NCI-H524 treated with DMSO at 0.1 percent for 48 hours (cell line): ENCODE measurements around the gene DNASE2.
A peak's percentile ranks its signal among the peaks of the same experiment; 100 is the strongest.
"Not testable (repeated sequence)": the region's sequence is repeated elsewhere in the genome, so short reads cannot be mapped to it uniquely, and the experiment has no call there.

Experiments
- DNase-seq: peaks from one replicate; lab custom pipeline; 2025; lab: John Stamatoyannopoulos, UW

DNASE2 gene

GRCh38 chr19:12881172-12881808, at the start of gene DNASE2:
Gene DNASE2, minus strand, starts transcription at chr19:12881449. Its CDS starts 74 bp downstream, at chr19:12881375.
- peak; percentile 83 for DNase-seq

DNA sequence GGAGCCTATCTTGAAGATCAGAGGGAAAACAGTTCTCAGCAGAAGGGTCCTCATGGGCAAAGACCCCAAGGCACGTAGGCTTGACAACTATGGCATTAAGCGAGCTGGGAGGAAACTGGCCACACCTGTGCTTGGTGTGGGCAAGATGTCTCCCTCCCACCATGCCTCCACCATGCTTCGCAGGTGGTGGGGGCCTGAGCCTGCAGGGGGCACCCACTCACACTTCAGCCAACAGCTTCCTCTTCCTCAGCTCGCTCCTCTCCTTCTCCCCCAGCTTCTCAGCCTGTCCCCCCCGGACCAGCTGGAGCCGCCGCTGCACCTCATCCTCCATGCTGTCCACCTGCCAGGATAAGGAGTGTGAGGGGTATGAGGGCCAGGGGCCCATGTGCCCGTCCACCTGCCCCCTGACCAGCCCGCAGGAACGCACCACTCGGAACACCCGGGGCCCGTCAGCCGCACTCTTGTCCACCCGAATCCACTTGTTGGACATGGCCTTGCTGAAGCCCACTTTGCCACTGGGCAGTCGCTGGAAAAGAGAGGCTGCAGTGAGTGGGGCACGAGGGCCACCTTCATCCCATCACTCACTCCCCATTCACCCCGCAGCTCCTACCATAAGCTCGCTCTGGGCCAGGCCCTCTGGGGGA, 48.9 kb upstream of the DNASE2 start:
- DNase-seq: no peak

DNA sequence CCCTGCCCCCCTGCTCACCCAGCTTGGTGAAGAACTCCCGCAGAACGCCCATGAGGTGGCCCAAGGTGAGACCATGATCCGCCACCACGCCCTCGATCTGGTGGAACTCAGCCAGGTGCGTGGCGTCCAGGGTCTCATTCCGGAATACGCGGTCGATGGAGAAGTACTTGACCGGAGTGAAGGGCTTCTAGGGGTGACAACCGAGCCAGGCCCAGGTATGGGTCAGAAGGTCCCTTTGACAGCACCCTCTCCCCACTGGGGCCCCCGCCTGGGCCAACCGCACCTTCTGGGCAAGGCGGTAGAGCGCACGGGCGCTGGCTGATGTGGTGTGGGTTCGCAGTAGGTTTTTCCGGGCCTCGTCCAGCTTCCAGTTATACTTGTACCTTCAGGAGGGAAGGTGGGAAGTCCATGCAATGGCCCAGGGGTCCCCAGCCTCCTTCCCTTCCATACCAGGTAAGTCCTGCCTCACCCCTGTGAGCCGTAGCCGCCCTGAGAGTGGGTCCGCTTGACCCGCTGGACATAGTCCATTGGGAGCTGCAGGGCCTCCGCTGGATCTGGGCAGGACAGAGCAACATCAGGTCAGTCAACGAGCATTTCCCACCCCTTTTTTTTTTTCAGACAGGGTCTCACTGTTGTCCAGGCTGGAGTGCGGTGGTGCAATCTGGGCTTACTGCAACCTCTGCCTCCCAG, 43.5 kb upstream of the DNASE2 start:
- no peak for DNase-seq

DNA sequence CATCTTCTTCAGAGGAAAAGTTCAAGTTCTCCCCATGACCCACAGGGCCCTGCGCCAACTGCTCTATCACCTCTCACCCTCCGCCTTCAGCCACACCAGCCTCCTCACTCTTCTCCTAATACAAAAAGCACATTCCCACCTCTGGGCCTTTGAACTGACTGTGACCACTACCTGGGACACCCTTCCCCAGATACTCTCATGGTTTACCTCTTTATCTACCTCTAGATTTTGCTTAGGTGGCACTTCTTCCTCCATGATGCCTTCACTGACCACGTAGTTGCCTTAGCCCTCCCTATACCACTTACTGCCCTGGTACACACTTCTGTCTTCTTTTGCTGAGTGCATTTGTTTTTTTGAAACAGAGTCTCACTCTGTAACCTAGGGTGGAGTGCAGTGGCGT, 41.7 kb upstream of the DNASE2 start:
- DNase-seq: no peak

DNA sequence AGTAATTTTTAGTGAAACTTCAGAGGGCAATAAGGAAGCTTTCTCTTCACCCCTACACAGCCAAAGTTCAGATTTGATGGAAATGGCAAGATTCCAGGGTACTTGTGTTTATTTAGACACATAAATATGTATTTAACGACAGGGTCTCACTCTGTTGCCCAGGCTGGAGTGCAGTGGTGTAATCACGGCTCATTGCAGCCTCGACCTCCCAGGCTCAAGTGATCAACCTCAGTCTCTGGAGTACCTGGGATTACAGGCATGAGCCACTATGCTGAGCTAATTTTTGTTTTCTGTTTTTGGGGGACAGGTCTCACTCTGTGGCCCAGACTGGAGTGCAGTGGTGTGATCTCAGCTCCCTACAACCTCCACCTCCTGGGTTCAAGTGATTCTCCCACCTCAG, 39.8 kb upstream of the DNASE2 start:
- DNase-seq: no peak

GRCh38 chr19:12918253-12918652, 37.0 kb upstream of the DNASE2 start:
- DNase-seq: no peak

DNA sequence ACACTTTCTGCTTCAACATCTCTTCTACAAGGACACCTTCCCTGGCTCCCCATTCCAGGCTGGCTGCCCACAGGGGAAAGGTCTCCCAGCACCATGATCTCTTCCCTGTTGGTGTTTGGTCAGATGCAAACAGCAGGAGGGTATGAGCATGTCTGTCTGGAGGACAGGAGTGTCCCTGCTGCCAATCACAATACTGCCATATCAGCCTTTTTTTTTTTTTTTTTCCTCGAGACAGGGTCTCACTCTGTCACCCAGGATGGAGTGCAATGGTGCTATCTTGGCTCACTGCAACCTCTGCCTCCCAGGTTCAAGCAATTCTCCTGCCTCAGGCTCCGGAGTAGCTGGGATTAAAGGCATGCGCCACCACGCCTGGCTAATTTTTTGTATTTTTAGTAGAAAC, 34.6 kb upstream of the DNASE2 start:
- not testable (repeated sequence) for DNase-seq

DNA sequence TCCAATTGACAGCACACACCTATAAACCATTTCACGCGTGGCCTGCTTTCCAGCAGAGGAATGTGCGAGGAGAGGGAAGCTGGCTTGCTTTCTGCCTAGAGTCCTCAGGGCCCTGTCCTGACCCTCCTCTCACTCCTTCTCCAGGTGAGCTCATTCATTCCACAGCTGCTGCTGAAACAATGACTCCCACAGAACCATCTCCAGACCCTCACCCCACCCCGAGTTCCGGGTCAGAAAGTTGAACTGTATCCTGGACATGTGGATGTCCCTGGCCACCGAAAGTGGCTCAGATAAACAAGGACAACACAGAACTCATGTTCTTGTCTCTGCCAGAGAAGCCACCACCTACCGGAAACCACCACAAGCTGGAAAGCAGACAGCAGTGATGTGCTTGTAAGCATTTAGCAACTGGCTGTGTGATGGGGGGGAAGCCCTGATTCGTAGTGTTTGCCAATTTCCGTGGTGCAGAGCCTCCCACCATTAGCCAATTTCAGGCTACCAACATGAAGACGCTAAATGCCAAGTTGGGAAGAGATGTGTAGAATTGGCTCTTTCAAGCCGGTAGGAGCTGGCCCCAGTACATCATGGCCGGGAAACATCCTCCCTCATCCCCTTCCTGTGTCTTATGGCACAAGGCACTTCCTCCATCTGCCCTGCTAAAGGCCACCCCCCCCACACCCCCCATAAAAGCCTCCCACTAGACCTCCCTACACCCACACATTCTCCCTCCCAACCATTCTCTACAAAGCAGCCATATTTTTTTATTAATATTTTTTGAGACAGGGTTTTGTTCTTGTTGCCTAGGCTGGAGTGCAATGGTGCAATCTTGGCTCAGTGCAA, 32.8 kb upstream of the DNASE2 start:
- DNase-seq: no peak

GRCh38 chr19:12913011-12913561, 31.8 kb upstream of the DNASE2 start:
- DNase-seq: peak; percentile 98

DNA sequence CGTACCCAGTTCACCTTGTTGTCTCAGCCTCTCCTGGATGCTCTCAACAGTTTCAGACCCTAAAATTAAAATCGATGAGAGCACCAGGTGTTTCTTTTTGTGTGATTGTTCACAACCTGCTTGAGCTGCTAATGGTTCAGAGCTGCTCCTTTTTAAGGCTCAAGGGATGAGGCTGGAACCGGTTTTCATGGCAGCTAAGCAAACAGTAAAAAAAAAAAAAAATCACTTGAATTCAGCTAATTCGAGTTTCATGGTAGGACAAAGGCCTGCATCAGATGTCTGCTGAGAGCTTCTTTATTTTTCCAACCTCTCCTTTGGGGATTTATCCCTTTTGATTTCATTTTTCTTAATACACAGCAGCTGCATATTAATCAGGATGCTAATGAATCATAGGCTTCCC, 31.3 kb upstream of the DNASE2 start:
- DNase-seq: peak; percentile 10

DNA sequence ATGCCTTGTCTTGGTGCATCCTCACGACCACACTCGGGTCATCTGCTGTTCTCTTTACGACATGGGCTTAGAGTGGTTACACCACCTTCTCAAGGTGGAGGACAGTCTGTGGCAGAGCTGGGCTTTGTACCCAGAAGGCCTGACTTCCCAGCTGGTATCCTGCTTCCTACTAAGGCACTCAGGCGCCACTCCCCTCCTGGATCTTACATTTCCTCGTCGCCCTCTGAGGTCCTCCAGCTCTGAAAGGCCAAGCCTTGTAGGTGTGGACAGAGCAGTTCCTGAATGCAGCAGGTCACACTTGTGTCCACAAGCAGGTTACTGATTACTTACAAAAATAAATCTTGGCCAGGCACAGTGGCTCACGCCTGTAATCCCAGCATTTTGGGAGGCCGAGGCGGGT, 25.9 kb upstream of the DNASE2 start:
- DNase-seq: no peak

DNA sequence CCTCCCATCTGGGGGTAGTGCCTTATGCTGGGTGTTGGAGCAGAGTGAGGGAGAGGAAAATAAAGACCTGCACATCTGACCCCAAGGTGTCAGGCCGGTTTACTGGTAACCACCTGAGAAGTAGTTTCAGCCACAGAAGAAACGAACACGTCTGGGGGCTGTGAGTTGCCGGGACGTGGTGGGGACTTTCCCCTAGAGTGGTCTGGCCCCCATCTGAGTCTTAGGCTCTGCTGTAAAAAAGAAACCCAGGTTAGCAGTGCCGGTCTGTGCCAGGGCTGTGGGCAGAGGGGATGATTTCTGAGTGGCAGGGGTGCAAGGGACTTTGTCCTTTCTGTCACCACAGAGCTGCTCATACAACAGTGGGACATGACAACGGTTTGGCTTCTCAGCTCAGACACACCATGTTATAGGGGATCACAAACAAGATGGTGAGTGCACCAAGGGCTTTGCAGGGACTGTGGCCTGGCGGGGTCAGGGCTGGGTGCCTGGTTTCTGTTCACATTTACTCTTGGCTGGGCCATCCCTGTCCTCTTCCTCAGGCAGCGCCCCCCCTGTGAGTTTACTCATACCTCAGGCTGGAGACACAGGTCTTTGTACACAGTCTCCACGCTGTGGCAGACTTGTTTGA, 18.8 kb upstream of the DNASE2 start:
- no peak for DNase-seq

GRCh38 chr19:12896460-12896859, 15.2 kb upstream of the DNASE2 start:
- no peak for DNase-seq

DNA sequence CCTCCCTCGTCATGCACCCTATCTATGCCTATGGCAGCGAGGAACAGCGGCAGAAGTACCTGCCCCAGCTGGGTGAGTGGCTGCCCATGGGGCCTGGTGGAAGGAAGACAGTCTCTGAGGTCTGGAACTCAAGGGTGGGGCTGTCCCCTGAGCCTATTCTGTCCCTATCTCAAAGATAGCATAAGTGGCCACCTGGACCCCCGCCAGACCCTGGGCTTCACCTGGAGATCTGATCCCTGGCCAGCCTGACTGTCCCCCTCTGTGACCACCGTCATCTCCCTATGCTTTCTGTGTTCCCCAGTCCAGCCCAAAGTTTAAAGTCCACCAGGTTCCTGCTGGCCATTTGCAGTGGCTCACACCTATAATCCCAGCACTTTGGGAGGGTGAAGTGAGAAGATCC, 12.3 kb upstream of the DNASE2 start:
- no peak for DNase-seq

GRCh38 chr19:12891553-12892021, 10.3 kb upstream of the DNASE2 start:
- no peak for DNase-seq

GRCh38 chr19:12890787-12891552, 9.7 kb upstream of the DNASE2 start, which contains the start of gene GCDH:
Gene GCDH, plus strand, starts transcription at chr19:12891160. Its CDS starts 145 bp downstream, at chr19:12891305.
- peak; percentile 99 for DNase-seq

DNA sequence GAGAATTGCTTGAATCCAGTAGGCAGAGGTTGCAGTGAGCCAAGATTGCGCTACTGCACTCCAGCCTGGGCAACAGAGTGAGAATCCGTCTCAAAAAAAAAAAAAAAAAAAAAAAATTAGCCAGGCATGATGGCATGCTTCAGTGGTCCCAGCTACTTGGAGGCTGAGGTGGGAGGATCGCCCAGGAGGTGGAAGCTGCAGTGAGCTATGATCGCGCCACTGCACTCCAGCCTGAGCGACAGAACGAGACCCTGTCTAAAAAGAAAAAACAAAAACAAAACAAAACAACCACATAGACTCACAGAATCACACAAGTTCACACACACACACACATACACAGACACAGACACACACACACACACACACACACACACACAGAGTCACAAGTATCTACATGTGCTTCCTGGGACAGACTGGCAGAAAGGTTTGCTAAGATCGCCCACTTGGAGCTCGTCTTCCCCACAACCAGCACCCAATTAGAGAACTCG, 9.1 kb upstream of the DNASE2 start:
- DNase-seq: not testable (repeated sequence)

DNA sequence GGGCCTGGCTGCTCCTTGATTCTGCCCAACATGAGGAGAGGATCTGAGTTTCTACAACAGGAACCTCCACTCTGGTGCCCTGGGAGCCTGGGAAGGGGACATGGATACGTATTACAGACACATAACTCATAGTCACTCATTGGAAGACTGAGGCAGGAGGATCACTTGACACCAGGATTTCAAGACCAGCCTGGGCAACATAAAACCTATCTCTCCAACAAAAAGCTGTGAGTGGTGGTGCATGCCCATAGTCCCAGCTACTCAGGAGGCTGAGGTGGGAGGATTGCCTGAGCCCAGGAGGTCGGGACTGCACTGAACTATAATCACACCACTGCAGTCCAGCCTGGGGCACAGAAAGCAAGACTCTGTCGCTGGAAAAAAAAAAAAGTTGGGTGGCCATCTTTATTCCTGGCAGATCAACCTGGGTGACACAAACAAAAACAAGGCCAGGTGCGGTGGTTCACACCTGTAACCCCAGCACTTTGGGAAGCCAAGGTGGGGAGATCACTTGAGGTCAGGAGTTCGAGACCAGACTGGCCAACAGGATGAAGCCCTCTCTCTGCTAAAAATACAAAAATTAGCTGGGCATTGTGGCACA, 6.9 kb upstream of the DNASE2 start:
- no peak for DNase-seq

GRCh38 chr19:12886969-12887747, 5.9 kb upstream of the DNASE2 start, which contains the start of gene KLF1:
Gene KLF1, minus strand, starts transcription at chr19:12887201. Its CDS starts 61 bp downstream, at chr19:12887140.
- DNase-seq: no peak
